NCI-H69 (cell line): ENCODE data around the gene LDLRAD4.
A peak's percentile ranks its signal among the peaks of the same experiment; 100 is the strongest.

ENCODE experiments used
- DNase-seq: peaks from one replicate; lab custom pipeline; 2025; lab: John Stamatoyannopoulos, UW

LDLRAD4 gene

GRCh38 chr18:13218368-13218991 lies at the start of gene LDLRAD4:
LDLRAD4 (plus strand) TSS chr18:13218760.
- DNase-seq = peak; percentile 73

GRCh38 chr18:13173578-13174145 lies 44.9 kb upstream of the LDLRAD4 start:
- DNase-seq = no peak

DNA sequence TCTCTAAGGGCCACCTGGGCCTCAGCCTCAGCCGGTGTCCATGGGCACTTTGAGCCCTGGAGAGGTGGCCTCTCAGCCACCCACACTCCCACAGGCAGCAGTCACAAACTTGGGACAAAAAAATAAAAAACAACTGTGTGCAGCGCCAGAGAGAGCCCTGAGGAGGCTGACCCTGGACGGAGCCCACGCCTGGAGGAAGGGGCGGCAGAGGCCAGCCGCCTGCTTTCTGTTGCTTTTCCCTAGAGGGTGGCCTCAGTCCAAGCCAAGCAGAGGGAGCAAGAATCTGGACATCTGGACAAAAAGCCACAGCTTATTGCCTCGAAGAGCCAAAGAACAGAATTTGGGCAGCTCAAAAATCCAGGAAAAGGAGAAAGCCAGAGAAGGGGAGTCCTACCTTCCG lies 43.3 kb upstream of the LDLRAD4 start:
- DNase-seq = no peak

DNA sequence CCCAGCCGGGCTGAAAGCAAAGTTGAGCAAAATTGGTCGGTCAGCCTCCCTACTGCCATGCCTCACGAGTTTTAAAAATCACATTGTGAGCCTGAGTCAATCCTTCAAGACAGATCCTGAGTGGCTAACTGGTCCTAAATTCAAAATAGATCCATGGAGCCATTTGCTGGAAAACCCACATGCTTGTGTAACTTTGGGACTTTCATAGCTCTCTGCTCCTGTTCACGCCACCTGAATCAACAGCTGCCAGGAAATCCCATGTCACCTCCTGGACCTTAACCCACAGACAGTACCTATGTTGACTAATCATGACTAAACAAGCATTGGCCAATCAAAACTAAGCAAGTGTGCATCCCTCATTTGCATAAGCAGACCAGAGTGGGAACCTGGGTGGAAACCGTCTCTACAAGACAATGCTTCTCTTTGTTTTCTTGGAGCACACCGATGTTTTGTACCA lies 42.8 kb upstream of the LDLRAD4 start:
- DNase-seq = no peak

- DNase-seq = no peak
These were observed 41.7 kb upstream of the LDLRAD4 start for GRCh38 chr18:13176847-13177246.

DNA sequence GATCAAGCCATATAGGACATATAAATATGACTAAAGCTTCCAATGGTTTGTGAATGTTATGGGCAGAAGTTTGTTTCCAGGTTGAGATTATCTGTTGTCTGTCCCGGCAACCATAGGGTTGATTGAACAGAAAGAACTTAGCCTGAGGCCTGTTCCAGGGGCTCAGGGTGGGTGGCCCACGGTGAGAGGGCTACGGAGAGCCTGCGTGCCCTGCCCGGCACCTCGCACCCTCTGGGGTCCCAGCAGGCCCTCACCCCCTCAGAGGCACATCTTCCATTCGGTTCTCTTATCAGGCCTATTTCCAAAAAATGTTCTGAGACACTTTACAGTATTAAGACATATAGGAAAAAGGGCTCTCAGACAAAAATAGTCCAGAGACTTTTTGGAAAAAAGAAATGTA lies 40.4 kb upstream of the LDLRAD4 start:
- DNase-seq = no peak

DNA sequence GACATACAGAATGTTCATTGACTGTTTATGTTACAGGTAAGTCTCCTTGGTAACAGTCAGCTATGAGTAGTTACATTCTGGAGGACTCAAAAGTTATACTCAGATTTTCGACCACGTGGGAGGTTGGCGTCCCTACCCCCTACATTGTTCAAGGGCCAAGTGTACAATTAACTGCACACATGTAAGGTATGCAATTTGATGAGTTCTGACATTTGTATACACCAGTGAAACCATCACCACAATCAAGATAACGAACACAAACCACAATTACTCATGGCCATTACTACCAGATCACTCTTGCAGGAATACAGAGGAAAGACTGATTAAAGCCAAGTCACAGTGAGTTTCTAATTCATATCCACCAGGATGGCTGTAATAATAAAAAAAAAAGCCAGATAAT lies 39.6 kb upstream of the LDLRAD4 start:
- no peak for DNase-seq

- DNase-seq = peak; percentile 32
These were observed 38.9 kb upstream of the LDLRAD4 start for GRCh38 chr18:13179566-13180113.

GRCh38 chr18:13180614-13181375 lies 37.8 kb upstream of the LDLRAD4 start:
- DNase-seq = peak; percentile 30

DNA sequence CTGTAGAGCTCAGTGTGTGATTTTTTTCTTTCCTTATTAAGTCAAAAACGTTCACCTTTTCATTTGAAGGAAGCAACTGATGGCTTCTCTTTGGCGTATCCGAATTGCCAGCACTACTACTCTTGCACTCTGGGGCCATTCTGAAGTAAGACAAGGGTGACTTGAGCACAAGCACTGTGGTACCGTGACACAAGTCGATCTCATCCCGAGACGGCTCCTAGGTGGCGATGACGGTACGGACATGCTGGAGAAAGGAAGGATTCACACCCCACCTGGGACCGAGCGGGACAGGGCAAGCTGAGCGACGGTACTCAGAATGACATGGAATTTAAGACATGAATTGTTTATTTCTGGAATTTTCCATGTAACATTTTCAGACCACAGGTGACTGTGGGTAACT lies 36.8 kb upstream of the LDLRAD4 start:
- DNase-seq = no peak

- no peak for DNase-seq
These were observed 35.2 kb upstream of the LDLRAD4 start for GRCh38 chr18:13183359-13183758.

- DNase-seq = no peak
These were observed 34.8 kb upstream of the LDLRAD4 start for GRCh38 chr18:13183790-13184189.

DNA sequence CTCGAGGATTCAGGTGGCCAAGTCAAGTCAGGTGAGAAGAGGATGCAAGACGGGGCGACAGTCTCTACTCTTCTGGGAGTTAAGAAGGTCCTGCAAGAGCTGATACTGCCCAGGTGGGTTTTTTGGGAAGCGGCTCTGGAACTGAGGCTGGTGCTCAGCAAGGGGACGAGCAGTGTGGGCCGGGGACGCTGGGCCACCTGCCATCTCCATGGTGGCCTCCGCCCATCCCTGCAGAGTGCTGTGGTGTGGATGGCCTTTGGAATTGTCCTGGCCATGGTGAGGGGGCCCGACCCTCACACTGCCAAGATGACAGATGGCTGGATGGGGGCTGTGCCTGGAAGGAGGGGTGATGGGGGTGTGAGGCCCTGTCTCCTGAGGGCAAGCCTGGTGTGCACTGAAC lies 34.2 kb upstream of the LDLRAD4 start:
- no peak for DNase-seq

DNA sequence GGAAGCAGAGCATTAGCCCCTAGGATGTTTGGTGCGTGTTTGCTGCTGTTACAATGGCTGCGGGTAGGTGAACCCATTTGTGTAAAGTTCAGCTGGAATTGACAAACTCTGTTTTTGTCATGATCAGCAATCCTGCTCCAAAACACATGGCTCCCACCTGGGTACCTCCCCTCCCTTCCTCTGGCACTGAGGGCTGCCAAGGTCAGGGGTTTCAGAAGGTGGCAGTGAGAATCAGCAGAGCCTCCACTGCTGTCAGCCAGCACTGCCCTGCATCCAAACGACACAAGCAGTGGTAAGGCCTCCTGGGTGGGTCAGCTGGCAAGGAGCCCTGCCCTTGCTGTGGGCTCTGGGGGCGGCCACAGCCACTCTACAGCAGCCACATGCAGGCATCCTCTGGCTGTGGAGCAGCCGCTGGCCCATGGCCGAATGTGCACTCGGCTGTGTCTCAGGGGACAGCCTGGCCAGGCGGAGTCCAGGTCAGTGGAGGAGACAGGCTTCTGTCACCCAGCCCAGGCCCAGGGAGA lies 32.8 kb upstream of the LDLRAD4 start:
- DNase-seq = no peak

GRCh38 chr18:13186687-13187086 lies 31.9 kb upstream of the LDLRAD4 start:
- no peak for DNase-seq

DNA sequence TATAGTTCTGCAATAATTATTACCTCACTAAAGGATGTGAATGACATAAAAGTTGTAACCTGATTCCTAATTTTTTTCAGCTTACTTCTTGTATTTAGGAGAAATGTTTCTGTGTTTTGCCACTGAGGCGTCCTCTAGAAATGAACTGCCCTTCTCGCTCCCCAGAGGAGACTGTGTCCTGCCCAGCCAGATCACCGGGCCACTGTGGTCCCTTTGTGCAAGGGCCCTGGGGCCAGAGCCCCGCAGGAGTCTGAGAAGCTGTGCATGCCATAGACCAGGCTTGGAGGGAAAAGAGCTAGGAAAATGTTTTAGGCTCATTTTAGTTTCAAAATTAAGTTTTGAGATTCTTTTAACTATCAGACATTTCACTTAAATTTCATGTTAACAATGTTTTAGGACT lies 31.1 kb upstream of the LDLRAD4 start:
- DNase-seq = no peak

- DNase-seq = no peak
These were observed 27.5 kb upstream of the LDLRAD4 start for GRCh38 chr18:13191031-13191430.

- peak; percentile 26 for DNase-seq
These were observed 26.8 kb upstream of the LDLRAD4 start for GRCh38 chr18:13191779-13192178.

DNA sequence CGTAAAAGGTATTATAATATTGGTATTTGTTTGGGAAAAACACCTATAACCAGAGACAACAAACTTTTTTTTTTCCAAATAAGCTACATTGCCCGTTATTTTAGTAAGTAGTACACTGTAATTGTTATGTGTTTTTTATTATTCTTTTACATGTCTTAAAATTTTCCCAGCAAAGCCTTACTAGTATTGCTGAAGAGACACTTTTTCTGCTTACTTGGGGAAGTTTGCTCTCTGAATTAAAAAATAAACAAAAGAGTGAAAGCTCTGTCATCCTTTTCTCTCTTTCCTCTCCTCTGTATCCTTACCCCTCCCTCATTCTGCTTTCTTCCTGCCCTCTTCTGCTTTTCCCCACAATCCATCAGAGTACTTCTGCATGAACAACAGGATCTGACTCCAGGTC lies 25.6 kb upstream of the LDLRAD4 start:
- no peak for DNase-seq

- no peak for DNase-seq
These were observed 24.3 kb upstream of the LDLRAD4 start for GRCh38 chr18:13194239-13194638.

DNA sequence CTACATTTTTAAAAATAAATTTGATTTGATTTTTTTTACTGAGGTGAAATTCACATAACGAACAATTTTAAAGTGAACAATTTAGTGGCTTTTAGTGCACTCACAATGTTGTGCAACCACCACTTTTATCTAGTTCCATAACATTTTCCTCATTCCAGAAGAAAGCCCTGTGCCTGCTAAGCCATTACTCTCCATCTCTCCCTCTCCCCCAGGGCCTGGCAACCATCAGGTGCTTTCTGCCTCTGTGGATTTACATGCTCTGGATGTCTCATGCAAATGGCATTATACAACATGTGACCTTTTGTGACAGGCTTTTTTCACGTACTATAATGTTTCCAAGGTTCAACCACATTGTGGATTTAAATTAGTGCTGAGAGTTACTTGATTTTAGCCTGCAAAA lies 19.9 kb upstream of the LDLRAD4 start:
- no peak for DNase-seq

DNA sequence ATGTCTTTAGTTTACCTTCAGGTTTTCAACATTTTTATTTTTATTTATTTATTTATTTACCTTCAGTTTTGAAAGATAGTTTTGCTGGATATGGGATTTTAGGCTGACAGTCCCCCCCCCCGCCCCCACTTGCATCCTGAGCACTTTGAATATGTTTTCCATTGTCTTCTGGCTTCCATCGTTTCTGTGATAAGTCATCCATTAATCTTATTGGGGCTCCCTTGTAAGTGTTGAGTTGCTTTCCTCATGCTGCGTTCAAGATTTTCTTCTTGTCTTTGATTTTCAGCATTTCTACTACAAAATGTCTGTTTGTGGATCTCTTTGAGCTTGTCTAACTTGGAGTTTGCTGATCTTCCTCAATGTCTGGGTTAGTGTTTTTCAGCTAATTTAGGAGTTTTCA lies 19.4 kb upstream of the LDLRAD4 start:
- no peak for DNase-seq

GRCh38 chr18:13201292-13201691 lies 17.3 kb upstream of the LDLRAD4 start:
- no peak for DNase-seq
